PC-9 (cell line): ENCODE measurements around the gene SDSL.

Source experiments
- EZH2 ChIP-seq: fragments of 200-600 bp; sonication (generic); IDR thresholded peaks from 2 replicates; pipeline ENCODE4 v1.8.0; 2017; ENCODE audit warnings: antibody characterized with exemption, low read depth
- TF ChIP-seq, protein P1 (sequence below): fragments of 200-600 bp; sonication (generic); conservative IDR thresholded peaks from 2 replicates; pipeline ENCODE4 v1.6.1; 2017; ENCODE audit warnings: mixed run types, antibody characterized with exemption, mild to moderate bottlenecking, moderate library complexity

DNA sequence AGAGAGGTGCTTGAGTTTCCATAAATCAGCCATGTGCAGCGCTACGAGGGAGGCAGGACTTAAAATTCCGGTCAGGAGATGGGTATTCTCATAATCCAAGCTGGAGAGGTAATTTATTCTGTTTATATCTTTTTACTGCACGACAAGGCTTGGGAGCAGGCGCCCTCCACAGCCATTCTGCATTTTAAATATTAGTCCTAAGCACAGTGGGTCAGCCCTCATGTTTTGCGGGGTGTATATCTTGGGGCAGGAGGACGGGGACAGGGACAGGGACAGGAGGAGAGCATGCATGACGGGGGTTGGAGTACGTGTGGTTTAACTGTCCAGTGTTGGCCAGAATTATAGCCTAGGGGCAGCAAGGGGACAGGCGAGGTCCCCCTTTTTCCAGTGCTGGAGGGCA lies 35.0 kb downstream of the SDSL start:
- TF ChIP-seq, protein P1, sequence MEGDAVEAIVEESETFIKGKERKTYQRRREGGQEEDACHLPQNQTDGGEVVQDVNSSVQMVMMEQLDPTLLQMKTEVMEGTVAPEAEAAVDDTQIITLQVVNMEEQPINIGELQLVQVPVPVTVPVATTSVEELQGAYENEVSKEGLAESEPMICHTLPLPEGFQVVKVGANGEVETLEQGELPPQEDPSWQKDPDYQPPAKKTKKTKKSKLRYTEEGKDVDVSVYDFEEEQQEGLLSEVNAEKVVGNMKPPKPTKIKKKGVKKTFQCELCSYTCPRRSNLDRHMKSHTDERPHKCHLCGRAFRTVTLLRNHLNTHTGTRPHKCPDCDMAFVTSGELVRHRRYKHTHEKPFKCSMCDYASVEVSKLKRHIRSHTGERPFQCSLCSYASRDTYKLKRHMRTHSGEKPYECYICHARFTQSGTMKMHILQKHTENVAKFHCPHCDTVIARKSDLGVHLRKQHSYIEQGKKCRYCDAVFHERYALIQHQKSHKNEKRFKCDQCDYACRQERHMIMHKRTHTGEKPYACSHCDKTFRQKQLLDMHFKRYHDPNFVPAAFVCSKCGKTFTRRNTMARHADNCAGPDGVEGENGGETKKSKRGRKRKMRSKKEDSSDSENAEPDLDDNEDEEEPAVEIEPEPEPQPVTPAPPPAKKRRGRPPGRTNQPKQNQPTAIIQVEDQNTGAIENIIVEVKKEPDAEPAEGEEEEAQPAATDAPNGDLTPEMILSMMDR, result no peak
- TF ChIP-seq EZH2, result no peak
